ENCODE measurements around the gene MLH3. TPM values are rescaled to one million over a fixed set of nuclear protein-coding genes. Genes with fewer than 3 reads are reported as not detected.

Gene MLH3
- total and polyA plus RNA-seq, 2 of the 13 experiments (the other 11 are each of a cell fraction or from before 2014, with no cell fraction given), result 14.4 to 24.8 TPM

- TF ChIP-seq TBP (CRISPR knock-in tag; IDR thresholded peaks at IDR 0.05) (0 out of 2 replicates have a peak, but pooled peaks have one; percentile 69), ESRRA (CRISPR knock-in tag; IDR thresholded peaks at IDR 0.05; ENCODE audit: low read depth) (peak; percentile 100), GABPA (IDR thresholded peaks at IDR 0.05; ENCODE audit: low read depth, low read length) (no peak), GABPA (CRISPR knock-in tag; IDR thresholded peaks at IDR 0.05; ENCODE audit: low read depth) (peak; percentile 41), ZNF790 (CRISPR knock-in tag; IDR thresholded peaks at IDR 0.05; ENCODE audit: borderline replicate concordance) (peak; percentile 77; the same call in 1 of the 2 replicates), ATF7 (IDR thresholded peaks at IDR 0.05) (no peak), ATF7 (CRISPR knock-in tag; IDR thresholded peaks at IDR 0.05) (no peak), ZNF766 (CRISPR knock-in tag; IDR thresholded peaks at IDR 0.05; ENCODE audit: borderline replicate concordance) (no peak; the same call in 1 of the 2 replicates), ZNF10 (CRISPR knock-in tag; IDR thresholded peaks at IDR 0.05; ENCODE audit: borderline replicate concordance, low read depth) (no peak), JUN (CRISPR knock-in tag; IDR thresholded peaks at IDR 0.05) (no peak), YY1 (IDR thresholded peaks at IDR 0.05; ENCODE audit: insufficient read depth, insufficient replicate concordance, low read depth, low read length) (peak; percentile 76), ZFAT (CRISPR knock-in tag; conservative IDR thresholded peaks at IDR 0.05) (0 out of 2 replicates have a peak, but pooled peaks have one; percentile 33), ZNF337 (CRISPR knock-in tag; IDR thresholded peaks at IDR 0.05; ENCODE audit: borderline replicate concordance, low read depth) (no peak), ZMAT3 (CRISPR knock-in tag; conservative IDR thresholded peaks at IDR 0.05) (peak; percentile 88), ZNF235 (CRISPR knock-in tag; IDR thresholded peaks at IDR 0.05; ENCODE audit: borderline replicate concordance) (peak; percentile 56; the same call in 1 of the 2 replicates), MIER3 (CRISPR knock-in tag; IDR thresholded peaks at IDR 0.05; ENCODE audit: borderline replicate concordance) (no peak), ZNF441 (CRISPR knock-in tag; IDR thresholded peaks at IDR 0.05; ENCODE audit: borderline replicate concordance) (no peak), RBAK (CRISPR knock-in tag; IDR thresholded peaks at IDR 0.05) (no peak), ZNF777 (CRISPR knock-in tag; IDR thresholded peaks at IDR 0.05) (peak; percentile 53; the same call in 1 of the 2 replicates), ATF2 (CRISPR knock-in tag; IDR thresholded peaks at IDR 0.05) (no peak), IKZF1 (IDR thresholded peaks at IDR 0.05) (no peak), REXO4 (CRISPR knock-in tag; IDR thresholded peaks at IDR 0.05; ENCODE audit: borderline replicate concordance) (peak; percentile 51; the same call in 1 of the 2 replicates), ZNF567 (CRISPR knock-in tag; IDR thresholded peaks at IDR 0.05; ENCODE audit: borderline replicate concordance) (peak; percentile 61; the same call in 1 of the 2 replicates), CHD2 (IDR thresholded peaks at IDR 0.05; ENCODE audit: low read depth, low read length) (no peak), ARHGAP35 (CRISPR knock-in tag; IDR thresholded peaks at IDR 0.05; ENCODE audit: borderline replicate concordance) (no peak; the same call in 1 of the 2 replicates)
- TF ChIP-seq, protein P1, sequence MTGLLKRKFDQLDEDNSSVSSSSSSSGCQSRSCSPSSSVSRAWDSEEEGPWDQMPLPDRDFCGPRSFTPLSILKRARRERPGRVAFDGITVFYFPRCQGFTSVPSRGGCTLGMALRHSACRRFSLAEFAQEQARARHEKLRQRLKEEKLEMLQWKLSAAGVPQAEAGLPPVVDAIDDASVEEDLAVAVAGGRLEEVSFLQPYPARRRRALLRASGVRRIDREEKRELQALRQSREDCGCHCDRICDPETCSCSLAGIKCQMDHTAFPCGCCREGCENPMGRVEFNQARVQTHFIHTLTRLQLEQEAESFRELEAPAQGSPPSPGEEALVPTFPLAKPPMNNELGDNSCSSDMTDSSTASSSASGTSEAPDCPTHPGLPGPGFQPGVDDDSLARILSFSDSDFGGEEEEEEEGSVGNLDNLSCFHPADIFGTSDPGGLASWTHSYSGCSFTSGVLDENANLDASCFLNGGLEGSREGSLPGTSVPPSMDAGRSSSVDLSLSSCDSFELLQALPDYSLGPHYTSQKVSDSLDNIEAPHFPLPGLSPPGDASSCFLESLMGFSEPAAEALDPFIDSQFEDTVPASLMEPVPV (CRISPR knock-in tag; IDR thresholded peaks at IDR 0.05), result no peak; the same call in 1 of the 2 replicates
- TF ChIP-seq, protein P2, sequence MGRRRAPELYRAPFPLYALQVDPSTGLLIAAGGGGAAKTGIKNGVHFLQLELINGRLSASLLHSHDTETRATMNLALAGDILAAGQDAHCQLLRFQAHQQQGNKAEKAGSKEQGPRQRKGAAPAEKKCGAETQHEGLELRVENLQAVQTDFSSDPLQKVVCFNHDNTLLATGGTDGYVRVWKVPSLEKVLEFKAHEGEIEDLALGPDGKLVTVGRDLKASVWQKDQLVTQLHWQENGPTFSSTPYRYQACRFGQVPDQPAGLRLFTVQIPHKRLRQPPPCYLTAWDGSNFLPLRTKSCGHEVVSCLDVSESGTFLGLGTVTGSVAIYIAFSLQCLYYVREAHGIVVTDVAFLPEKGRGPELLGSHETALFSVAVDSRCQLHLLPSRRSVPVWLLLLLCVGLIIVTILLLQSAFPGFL (CRISPR knock-in tag; IDR thresholded peaks at IDR 0.05), result no peak
- TF ChIP-seq, protein P3, sequence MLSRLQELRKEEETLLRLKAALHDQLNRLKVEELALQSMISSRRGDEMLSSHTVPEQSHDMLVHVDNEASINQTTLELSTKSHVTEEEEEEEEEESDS (CRISPR knock-in tag; IDR thresholded peaks at IDR 0.05; ENCODE audit: borderline replicate concordance), result no peak
These were observed 18.0 kb upstream of the MLH3 start, which contains the start of gene ZC2HC1C (continued) for GRCh38 chr14:75069121-75069810.

Data from HepG2 (cell line).